Left hindlimb (tissue), 1 donor: ENCODE results near the gene SHISA7.
A peak's percentile ranks its signal among the peaks of the same experiment; 100 is the strongest.
"Not testable (repeated sequence)": the region's sequence is repeated elsewhere in the genome, so short reads cannot be mapped to it uniquely, and the experiment has no call there.

Source experiments
- DNase-seq: peaks from one replicate; pipeline ENCODE4 v3.0.0-alpha.2; 2018

Gene SHISA7

GRCh38 chr19:55463583-55464031 lies 20.5 kb upstream of the SHISA7 start:
- no peak for DNase-seq

- DNase-seq, result no peak
Measured at GRCh38 chr19:55462722-55463121, 19.6 kb upstream of the SHISA7 start.

GRCh38 chr19:55461974-55462626 lies 19.0 kb upstream of the SHISA7 start:
- DNase-seq, result no peak

GRCh38 chr19:55461259-55461973 lies 18.3 kb upstream of the SHISA7 start, which contains the start of gene ISOC2:
Gene ISOC2 (minus strand): TSS chr19:55461642. CDS start chr19:55456486, 5,156 bp downstream.
- DNase-seq, result peak; percentile 100

- DNase-seq, result peak; percentile 92
Measured at GRCh38 chr19:55460670-55461258, 17.7 kb upstream of the SHISA7 start.

GRCh38 chr19:55459950-55460657 lies 17.0 kb upstream of the SHISA7 start:
- no peak for DNase-seq

GRCh38 chr19:55459551-55459949 lies 16.4 kb upstream of the SHISA7 start:
- no peak for DNase-seq

- no peak for DNase-seq
Measured at GRCh38 chr19:55457683-55458457, 14.8 kb upstream of the SHISA7 start.

- no peak for DNase-seq
Measured at GRCh38 chr19:55456347-55456746, 13.2 kb upstream of the SHISA7 start.

GRCh38 chr19:55455576-55456235 lies 12.6 kb upstream of the SHISA7 start:
- DNase-seq, result no peak

GRCh38 chr19:55454787-55455243 lies 11.7 kb upstream of the SHISA7 start:
- no peak for DNase-seq

GRCh38 chr19:55453511-55454260 lies 10.6 kb upstream of the SHISA7 start:
- no peak for DNase-seq

GRCh38 chr19:55452749-55453346 lies 9.7 kb upstream of the SHISA7 start:
- DNase-seq, result peak; percentile 94

GRCh38 chr19:55451965-55452748 lies 9.1 kb upstream of the SHISA7 start:
- peak; percentile 67 for DNase-seq

GRCh38 chr19:55451163-55451964 lies 8.3 kb upstream of the SHISA7 start:
- DNase-seq, result no peak

- DNase-seq, result no peak
Measured at GRCh38 chr19:55449469-55449868, 6.4 kb upstream of the SHISA7 start.

GRCh38 chr19:55448175-55448490 lies 5.0 kb upstream of the SHISA7 start:
- not testable (repeated sequence) for DNase-seq

GRCh38 chr19:55447421-55448174 lies 4.5 kb upstream of the SHISA7 start:
- no peak for DNase-seq
